ENCODE data around the gene MALT1.

DNA sequence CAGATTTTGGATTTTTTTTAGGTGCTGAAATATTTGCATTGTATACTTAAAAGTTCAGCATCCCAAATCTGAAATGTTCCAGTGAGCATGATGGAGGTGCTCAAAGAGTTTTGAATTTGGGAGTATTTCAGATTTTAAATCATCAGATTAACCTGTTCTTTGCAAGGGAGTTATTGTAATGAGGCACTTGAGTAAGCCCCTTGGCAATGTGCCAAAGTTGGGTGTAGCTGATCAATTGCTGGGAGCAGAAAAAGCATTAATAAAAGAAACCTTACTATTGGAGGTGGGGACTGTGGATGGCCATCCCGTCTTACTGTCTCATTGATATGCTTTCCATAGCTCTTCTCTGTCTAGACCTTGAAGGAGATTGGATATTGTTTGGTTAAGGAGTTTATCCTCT, 28.3 kb downstream of the MALT1 start:
- no peak for TF ChIP-seq CTCF (IDR thresholded peaks at IDR 0.05)
- no peak for TF ChIP-seq REST (IDR thresholded peaks at IDR 0.05; ENCODE audit: insufficient read depth in 1 of 2, low read depth in 2 of 2, low read length in 1 of 2)
- TF ChIP-seq POLR2AphosphoS5 (IDR thresholded peaks at IDR 0.05; ENCODE audit: low read depth, low read length), result no peak
